Mesodermal cell (in vitro differentiated cells): ENCODE measurements around the gene ARL6IP5.
A peak's percentile ranks its signal among the peaks of the same experiment; 100 is the strongest.

Source experiments
- H3K27ac ChIP-seq: 2 replicates; pipeline ENCODE4 v1.7.0; 2013; ENCODE audit warnings: mild to moderate bottlenecking, low read depth, low read length, moderate library complexity; ENCODE audit not compliant: severe bottlenecking
- H3K36me3 ChIP-seq: 2 replicates; pipeline ENCODE4 v1.7.1; 2013; ENCODE audit warnings: mild to moderate bottlenecking, low read length, moderate library complexity; ENCODE audit not compliant: control insufficient read depth, insufficient read depth
- H3K4me1 ChIP-seq: one replicate; pipeline ENCODE4 v1.7.1; 2013; ENCODE audit warnings: mild to moderate bottlenecking, low read length; ENCODE audit not compliant: insufficient read depth, control insufficient read depth, poor library complexity, severe bottlenecking
- H3K4me3 ChIP-seq: 2 replicates; pipeline ENCODE4 v1.7.0; 2013; ENCODE audit warnings: low read length, control low read depth, mild to moderate bottlenecking; ENCODE audit not compliant: insufficient read depth, poor library complexity, severe bottlenecking; ENCODE audit errors: extremely low read depth
- H3K9me3 ChIP-seq: 2 replicates; pipeline ENCODE4 v1.7.1; 2013; ENCODE audit warnings: mild to moderate bottlenecking, low read length, moderate library complexity; ENCODE audit not compliant: control insufficient read depth
- WGBS, 2 experiments: methylation state at CpG; one replicate each; pipeline ENCODE4 v1.1.5; 2013; ENCODE audit warnings: missing lambda C conversion rate in 2 of 2; ENCODE audit not compliant: insufficient coverage in 2 of 2; 5-methylcytosine and 5-hydroxymethylcytosine counted together

ARL6IP5 gene

DNA sequence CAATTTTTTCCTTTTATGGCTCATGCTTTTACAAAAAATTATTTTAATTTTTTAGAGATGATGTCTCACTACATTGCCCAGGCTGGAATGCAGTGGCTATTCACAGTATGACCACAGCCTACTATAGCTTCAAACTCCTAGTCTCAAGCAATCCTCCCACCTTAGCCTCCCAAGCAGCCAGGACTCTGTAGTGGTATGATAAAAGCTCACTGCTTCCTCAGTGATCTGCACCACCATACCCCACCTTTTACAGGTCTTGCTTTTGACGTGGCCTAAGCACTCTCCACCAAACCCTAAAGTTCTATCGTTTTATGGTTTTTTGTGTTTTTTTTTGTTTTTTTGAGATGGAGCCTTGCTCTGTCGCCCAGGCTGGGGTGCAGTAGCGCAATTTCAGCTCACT lies 18.6 kb upstream of the ARL6IP5 start:
- H3K27ac ChIP-seq, result no peak overlapping the region
- H3K4me1 ChIP-seq, result no peaks in the 10 kb centered on the region
- no peaks in the 10 kb centered on the region for H3K9me3 ChIP-seq
- H3K4me3 ChIP-seq, result no peak overlapping the region
- peaks cover 67% of the 10 kb centered on the region for H3K36me3 ChIP-seq
- 0 to 50% methylated on average over 1 to 2 of the region's 4 CpGs for WGBS, 2 experiments

GRCh38 chr3:69072928-69073327 lies 11.8 kb upstream of the ARL6IP5 start:
- Histone ChIP-seq H3K4me1 (no peaks in the 10 kb centered on the region), H3K4me3 (no peak overlapping the region), H3K36me3 (peaks cover 50% of the 10 kb centered on the region), H3K9me3 (no peaks in the 10 kb centered on the region), H3K27ac (no peak overlapping the region)
- WGBS, 2 experiments, result 91 to 98% methylated on average over 3 of the region's 3 CpGs

- 0% methylated on average over 2 to 18 of the region's 29 CpGs for WGBS, 2 experiments
- H3K9me3 ChIP-seq, result no peaks in the 10 kb centered on the region
- peak overlapping the region; percentile 76 for H3K4me3 ChIP-seq
- peaks cover 20% of the 10 kb centered on the region for H3K4me1 ChIP-seq
- peak overlapping the region; percentile 62 for H3K27ac ChIP-seq
- H3K36me3 ChIP-seq, result peaks cover 11% of the 10 kb centered on the region
Measured at GRCh38 chr3:69079269-69080159, 5.2 kb upstream of the ARL6IP5 start.

GRCh38 chr3:69080233-69080920 lies 4.4 kb upstream of the ARL6IP5 start, which contains the start of gene UBA3:
Gene UBA3, minus strand, starts transcription at chr3:69080365. Its CDS starts 12 bp downstream, at chr3:69080353.
- peak within 1 kb of the TSS; percentile 76 for H3K4me3 ChIP-seq
- WGBS, 2 experiments, result 0% methylated on average over 9 of the region's 37 CpGs; no CpG with 5 or more reads in 1 of the 2 experiments
- H3K36me3 ChIP-seq, result peaks cover 6% of the 10 kb centered on the region
- H3K27ac ChIP-seq, result peak within 1 kb of the TSS; percentile 62
- peaks cover 20% of the 10 kb centered on the region for H3K4me1 ChIP-seq
- no peaks in the 10 kb centered on the region for H3K9me3 ChIP-seq

- H3K4me3 ChIP-seq, result no peak overlapping the region
- WGBS, 2 experiments, result 74 to 84% methylated on average over 5 of the region's 5 CpGs
- H3K9me3 ChIP-seq, result no peaks in the 10 kb centered on the region
- H3K36me3 ChIP-seq, result peaks cover 6% of the 10 kb centered on the region
- peak overlapping the region; percentile 78 for H3K27ac ChIP-seq
- H3K4me1 ChIP-seq, result peaks cover 29% of the 10 kb centered on the region
Measured at GRCh38 chr3:69081583-69082262, 3.0 kb upstream of the ARL6IP5 start.

DNA sequence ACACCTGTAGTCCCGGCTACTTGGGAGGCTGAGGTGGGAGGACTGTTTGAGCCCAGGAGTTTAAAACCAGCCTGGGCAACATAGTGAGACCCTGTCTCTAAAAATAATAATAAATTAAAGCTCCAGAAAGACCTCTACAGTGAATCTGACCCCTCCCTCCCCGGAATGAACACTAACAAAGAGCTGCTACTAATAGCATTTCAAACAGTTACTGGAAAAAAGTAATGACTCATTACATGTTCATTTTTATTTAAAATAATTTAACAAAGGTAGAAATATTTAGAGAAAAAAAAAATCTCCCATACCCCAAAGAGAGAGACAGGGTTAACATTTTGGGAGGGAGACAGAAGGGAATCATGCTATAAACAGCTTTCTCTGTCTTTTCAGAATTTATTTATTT lies 2.4 kb upstream of the ARL6IP5 start:
- peak overlapping the region; percentile 78 for H3K27ac ChIP-seq
- peaks cover 6% of the 10 kb centered on the region for H3K36me3 ChIP-seq
- no CpG with 5 or more reads among the region's 2 CpGs for WGBS, 2 experiments
- H3K4me1 ChIP-seq, result peaks cover 35% of the 10 kb centered on the region
- H3K4me3 ChIP-seq, result no peak overlapping the region
- no peaks in the 10 kb centered on the region for H3K9me3 ChIP-seq

DNA sequence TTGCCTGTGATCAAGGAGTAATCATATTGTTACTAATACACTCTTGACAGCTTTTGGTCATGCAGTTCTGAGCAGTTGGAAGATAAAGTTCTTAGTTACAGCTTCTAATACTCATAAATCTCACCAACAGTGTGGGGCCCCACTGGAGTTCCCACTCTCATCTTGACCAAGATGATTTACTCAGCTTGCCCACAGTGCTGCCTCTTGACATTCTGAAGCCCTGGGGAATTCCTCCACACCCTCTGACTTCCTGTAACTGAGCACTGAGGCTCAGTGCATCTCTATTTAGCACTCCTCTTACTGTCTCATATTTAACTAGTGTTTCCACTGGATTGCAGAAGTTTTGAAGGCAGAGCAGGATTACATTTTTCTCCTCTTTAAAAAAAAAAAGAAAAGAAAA lies 1.9 kb upstream of the ARL6IP5 start:
- H3K27ac ChIP-seq, result peak overlapping the region; percentile 78
- no peak overlapping the region for H3K4me3 ChIP-seq

GRCh38 chr3:69085168-69085832 lies 563 bp downstream of the ARL6IP5 start:
- H3K4me1 ChIP-seq, result peaks cover 62% of the 10 kb centered on the region
- peak overlapping the region; percentile 95 for H3K27ac ChIP-seq
- no peaks in the 10 kb centered on the region for H3K9me3 ChIP-seq
- no peaks in the 10 kb centered on the region for H3K36me3 ChIP-seq
- 0 to 4% methylated on average over 22 to 23 of the region's 26 CpGs for WGBS, 2 experiments
- H3K4me3 ChIP-seq, result peak overlapping the region; percentile 95

More for the DNA sequence above, 1.9 kb upstream of the ARL6IP5 start:
- Histone ChIP-seq H3K36me3 (peaks cover 6% of the 10 kb centered on the region), H3K4me1 (peaks cover 39% of the 10 kb centered on the region), H3K9me3 (no peaks in the 10 kb centered on the region)

DNA sequence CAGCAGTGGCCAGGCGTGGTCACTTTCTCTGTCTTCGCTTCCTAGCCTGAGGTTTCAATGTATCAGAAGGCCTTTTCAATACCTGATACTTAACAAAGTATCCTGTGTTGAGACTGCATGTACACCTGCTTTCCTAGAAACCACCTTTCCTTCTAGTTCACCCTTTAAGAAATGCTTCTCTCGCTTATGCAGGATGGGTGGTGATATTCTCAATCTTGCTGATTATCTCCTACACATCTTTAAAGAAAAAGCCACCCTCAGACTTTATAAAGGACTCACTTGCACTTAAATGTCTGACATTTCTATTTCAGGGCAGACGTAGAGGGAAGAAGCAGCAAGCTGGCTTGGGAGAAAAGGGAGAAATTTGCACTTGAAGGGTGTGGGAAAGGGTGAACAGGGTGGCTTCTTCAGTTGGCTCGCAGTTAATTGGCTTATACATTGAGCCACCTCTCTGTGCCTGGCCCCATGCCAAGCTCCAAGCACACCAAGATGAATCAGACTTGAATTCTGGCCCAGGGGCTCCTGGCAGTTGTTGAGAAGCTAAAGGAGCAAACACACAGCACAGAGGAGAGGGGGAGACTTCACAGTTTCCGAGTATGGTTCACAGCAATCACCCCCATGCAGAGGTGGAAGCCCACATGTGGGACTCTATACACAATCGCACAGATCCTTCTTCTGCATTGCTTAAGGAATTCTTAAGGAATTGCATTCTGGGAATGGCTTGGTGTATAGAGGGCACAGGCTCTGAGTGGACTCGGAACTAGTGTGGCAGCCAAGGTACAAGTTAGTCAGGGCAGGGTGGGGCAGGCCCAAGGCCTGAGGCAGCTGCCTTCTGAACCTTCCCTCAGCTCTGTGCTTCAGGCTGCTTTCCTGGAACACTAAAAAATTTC lies 1.3 kb downstream of the ARL6IP5 start:
- WGBS, 2 experiments, result 57 to 61% methylated on average over 4 to 7 of the region's 8 CpGs
- Histone ChIP-seq H3K36me3 (peaks cover 6% of the 10 kb centered on the region), H3K4me3 (peak overlapping the region; percentile 95), H3K4me1 (peaks cover 69% of the 10 kb centered on the region), H3K27ac (peak overlapping the region; percentile 36), H3K9me3 (no peaks in the 10 kb centered on the region)
